ENCODE results near the gene FAM171A1.
"Not testable (repeated sequence)": the region's sequence is repeated elsewhere in the genome, so short reads cannot be mapped to it uniquely, and the experiment has no call there.

The FAM171A1 gene

DNA sequence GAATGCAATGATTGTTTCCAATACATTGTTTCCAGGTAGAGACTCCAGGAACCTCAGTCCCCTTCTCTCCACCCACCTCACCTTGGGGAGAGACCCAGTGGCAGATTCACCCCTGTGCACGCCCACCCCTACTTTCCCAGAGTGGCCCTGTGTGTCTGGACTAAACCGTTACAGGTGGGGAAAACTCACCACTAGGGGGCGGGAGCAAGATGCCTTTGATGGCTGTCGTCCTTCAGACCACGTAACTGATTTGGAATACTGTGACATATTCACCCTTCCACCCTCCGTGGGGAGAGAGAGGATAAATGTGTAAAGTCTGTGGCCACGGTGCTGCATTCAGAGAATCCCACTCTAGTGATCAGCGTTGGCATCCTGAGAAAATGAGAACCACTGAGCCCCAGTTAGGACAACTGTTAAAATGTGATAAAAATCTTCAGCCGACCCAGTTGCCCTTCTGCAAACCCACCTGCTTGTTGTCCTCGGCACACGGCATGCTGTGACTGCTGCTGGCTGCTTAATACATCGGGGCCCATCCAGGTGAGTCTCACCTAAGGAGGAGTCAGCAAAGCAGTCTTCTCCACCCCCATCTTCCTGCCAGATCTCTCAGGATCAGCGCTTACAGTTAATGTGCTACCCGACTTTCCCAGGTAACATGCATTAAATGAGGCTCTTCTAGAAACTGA is 161.1 kb downstream of the FAM171A1 start:
- DNase-seq (ENCODE audit: low read depth in 2 of 2) = peak; percentile 55 to 62

DNA sequence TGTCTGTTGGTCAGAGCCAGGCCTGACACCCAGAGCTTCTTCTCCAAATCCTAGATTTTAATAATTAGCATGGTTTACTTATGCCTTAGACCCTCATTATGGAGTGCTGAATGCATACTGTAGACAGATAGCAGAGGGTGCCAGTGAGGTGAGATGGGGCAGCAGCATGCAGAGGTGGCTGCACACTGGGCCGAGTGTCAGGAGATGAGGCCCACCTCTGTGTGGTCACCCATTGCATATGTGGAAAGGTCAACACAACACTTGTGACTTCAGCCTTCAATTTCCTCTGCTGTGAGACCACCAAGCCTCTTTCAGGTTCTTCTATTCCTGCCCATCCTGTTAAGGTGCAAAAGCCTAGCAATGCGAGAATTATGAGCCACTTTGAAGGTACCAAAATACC is 162.9 kb downstream of the FAM171A1 start:
- no peak for DNase-seq (ENCODE audit: low read depth in 2 of 2)

GRCh38 chr10:15207410-15207809 is 163.7 kb downstream of the FAM171A1 start:
- DNase-seq (ENCODE audit: low read depth in 2 of 2) = not testable (repeated sequence)

DNA sequence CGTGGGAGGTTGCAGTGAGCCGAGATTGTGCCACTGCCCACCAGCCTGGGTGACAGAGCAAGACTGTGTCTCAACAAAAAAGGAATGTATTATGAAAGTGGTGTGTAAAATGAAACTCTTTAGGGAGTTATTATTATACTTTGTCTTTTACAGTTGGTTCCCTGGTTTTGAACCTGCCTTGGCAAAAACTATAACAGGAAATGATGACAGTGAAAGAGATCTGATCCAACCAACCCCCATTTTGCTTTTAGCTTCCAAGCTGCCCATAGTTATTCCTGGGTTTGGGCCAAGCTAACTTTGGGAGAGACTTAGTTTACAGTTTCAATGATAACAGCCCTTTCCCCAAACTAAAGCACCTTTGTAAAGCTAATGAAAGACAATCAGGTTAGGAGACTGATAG is 168.4 kb downstream of the FAM171A1 start:
- DNase-seq (ENCODE audit: low read depth in 2 of 2) = no peak

DNA sequence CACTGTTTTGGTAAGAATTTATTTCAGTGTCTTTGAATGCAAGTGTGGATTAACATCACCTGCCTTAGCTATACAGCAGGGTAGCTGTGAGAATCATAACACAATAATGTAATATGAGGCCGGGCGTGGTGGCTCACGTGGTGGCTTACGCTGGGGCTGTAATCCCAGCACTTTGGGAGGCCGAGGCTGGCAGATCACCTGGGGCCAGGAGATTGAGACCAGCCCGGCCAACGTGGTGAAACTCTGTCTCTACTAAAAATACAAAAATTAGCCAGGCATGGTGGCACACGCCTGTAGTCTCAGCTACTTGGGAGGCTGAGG is 168.8 kb downstream of the FAM171A1 start:
- DNase-seq (ENCODE audit: low read depth in 2 of 2) = not testable (repeated sequence)

- no peak for DNase-seq (ENCODE audit: low read depth in 2 of 2)
Measured at GRCh38 chr10:15201589-15202300, 169.3 kb downstream of the FAM171A1 start.

DNA sequence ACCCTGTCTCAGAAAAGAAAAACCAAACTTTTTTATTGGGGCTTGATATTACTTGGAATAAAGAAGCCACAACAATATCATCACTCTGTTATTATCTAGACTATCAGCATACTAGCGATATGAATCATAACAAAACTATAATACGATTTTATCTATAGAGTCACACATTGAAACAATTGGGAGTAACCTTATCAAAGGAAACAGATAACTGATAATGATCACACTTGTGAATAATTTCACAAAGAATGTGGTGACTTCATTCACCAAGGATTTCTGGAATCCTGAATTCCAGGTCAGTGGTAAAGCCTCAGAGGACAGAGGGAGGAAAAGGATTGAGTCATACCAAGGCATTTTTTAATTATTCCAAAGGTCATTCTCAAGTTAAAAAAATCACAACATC is 170.5 kb downstream of the FAM171A1 start:
- DNase-seq (ENCODE audit: low read depth in 2 of 2) = no peak

GRCh38 chr10:15197911-15198310 is 173.2 kb downstream of the FAM171A1 start:
- no peak for DNase-seq (ENCODE audit: low read depth in 2 of 2)

- no peak for DNase-seq (ENCODE audit: low read depth in 2 of 2)
Measured at GRCh38 chr10:15197276-15197675, 173.8 kb downstream of the FAM171A1 start.

DNA sequence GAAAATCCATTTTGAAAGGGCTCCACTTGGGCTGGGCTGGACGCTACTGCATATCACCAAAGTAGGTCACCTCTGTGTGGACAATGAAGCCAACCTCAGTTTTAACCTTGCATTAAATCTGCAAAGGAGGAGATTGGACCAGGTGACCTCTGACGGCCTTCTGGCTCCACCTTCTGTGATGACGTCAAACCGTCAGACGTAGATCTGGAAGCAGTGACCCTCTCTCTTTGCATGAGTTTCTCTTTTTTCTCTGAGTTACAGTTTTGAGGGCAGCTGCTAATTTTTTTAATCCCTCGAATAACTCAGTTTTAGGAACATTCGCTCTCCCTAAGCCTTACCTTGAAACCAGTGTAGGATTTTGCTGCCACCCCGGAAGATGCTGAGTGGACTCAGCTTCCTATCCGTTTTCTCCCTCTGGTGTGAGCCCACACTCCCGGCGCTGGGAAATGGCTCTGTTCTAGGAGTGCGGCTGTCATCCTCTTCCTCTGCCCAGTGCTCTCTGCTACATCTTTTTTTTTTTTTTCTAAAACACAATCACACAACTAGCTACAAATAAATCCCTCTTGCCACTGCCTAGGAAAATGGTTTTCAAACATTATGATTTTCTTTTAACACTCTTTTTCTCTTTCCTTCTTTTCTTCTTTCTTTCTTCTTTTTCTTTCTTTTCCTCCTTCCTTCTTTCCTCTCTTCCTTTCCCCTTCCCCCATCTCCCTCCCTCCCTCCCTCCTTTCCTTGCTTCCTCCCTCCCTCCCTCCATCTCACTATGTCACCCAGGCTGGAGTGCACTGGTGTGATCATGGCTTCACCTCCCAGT is 174.9 kb downstream of the FAM171A1 start:
- DNase-seq (ENCODE audit: low read depth in 2 of 2) = no peak

- no peak for DNase-seq (ENCODE audit: low read depth in 2 of 2)
Measured at GRCh38 chr10:15189133-15189885, 181.8 kb downstream of the FAM171A1 start.

GRCh38 chr10:15188603-15189002 is 182.5 kb downstream of the FAM171A1 start:
- DNase-seq (ENCODE audit: low read depth in 2 of 2) = peak in 1 of 2 donors; percentile 21

DNA sequence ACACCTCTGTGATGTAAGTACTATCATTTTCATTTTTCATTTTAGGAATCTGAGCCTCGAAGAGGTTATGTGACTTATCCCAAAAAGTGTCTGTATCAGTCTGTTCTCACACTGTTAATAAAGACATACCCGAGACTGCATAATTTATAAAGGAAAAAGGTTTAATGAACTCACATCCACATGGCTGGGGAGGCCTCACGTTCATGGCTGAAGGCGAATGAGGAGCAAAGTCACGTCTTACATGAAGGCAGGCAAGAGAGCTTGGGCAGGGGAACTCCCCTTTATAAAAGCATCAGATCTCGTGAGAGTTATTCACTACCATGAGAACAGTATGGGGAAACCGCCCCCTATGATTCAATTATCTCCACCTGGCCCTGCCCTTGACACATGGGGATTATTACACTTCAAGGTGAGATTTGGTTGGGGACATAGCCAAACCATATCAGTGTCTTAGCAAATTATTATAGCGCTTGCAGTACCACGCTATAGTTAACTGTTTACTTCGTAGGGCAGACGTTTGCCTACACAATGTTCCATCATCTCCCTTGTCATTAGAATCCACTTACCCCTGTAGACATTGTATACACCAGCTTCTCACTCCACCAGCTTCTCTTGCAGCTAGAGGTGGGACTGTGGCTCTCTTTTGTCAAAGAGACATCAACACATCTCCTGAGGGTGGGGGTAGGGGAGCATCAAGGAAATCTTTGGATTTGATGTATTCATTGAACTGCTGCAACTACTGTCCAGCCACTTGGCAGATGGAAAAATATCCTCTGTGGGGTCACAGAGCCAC is 187.2 kb downstream of the FAM171A1 start:
- DNase-seq (ENCODE audit: low read depth in 2 of 2) = no peak

- no peak for DNase-seq (ENCODE audit: low read depth in 2 of 2)
Measured at GRCh38 chr10:15182540-15183207, 188.4 kb downstream of the FAM171A1 start.

- DNase-seq (ENCODE audit: low read depth in 2 of 2) = no peak
Measured at GRCh38 chr10:15181576-15182156, 189.4 kb downstream of the FAM171A1 start.

GRCh38 chr10:15180736-15181135 is 190.4 kb downstream of the FAM171A1 start:
- no peak for DNase-seq (ENCODE audit: low read depth in 2 of 2)

DNA sequence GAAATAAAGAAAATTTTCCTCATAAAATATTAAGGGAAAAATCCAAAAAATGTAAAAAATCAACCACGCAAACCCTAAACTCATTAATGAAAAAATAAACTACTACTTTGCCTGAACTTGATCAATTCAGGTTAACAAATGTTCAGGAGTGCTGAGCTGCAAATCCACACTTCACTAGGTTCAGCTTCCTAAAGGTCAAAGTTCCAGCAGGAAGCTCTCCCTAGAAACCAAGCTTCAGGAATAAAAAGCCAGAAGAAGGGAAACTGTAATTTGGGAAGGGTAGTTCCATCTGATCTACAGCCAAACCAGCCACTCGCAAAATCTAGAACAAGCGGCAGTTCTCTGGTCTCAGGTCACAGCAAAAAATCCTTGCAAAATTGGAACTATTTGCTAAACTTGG is 194.8 kb downstream of the FAM171A1 start:
- DNase-seq (ENCODE audit: low read depth in 2 of 2) = no peak

GRCh38 chr10:15175587-15175986 is 195.5 kb downstream of the FAM171A1 start:
- DNase-seq (ENCODE audit: low read depth in 2 of 2) = no peak

GRCh38 chr10:15172306-15172840 is 198.7 kb downstream of the FAM171A1 start:
- DNase-seq (ENCODE audit: low read depth in 2 of 2) = no peak
